Hepatocyte (in vitro differentiated cells): ENCODE measurements around the gene TYMS. TPM values are rescaled to one million over a fixed set of nuclear protein-coding genes. Genes with fewer than 3 reads are reported as not detected.

Experiments used
- DNase-seq: peaks from one replicate; pipeline ENCODE4 v3.0.0-alpha.2; 2016; ENCODE audit warnings: low spot score
- H2AFZ ChIP-seq: fragments of 200-600 bp; sonication (generic); 2 replicates; pipeline ENCODE4 v1.6.0; 2016; ENCODE audit warnings: antibody characterized with exemption, mild to moderate bottlenecking
- H3K27ac ChIP-seq: fragments of 200-600 bp; sonication (generic); 2 replicates; pipeline ENCODE4 v1.5.1; 2016; ENCODE audit warnings: mild to moderate bottlenecking
- H3K27me3 ChIP-seq: fragments of 200-600 bp; sonication (generic); 2 replicates; pipeline ENCODE4 v1.6.1; 2016
- H3K36me3 ChIP-seq: fragments of 200-600 bp; sonication (generic); replicated peaks from 2 replicates; pipeline ENCODE4 v1.5.1; 2016; ENCODE audit warnings: low read depth; ENCODE audit not compliant: insufficient read depth
- H3K4me1 ChIP-seq: fragments of 200-600 bp; sonication (generic); 2 replicates; pipeline ENCODE4 v1.5.1; 2016; ENCODE audit warnings: mild to moderate bottlenecking, moderate library complexity; ENCODE audit not compliant: insufficient read depth
- H3K4me2 ChIP-seq: fragments of 200-600 bp; sonication (generic); 2 replicates; pipeline ENCODE4 v1.6.0; 2016
- H3K4me3 ChIP-seq: fragments of 200-600 bp; sonication (generic); 2 replicates; pipeline ENCODE4 v1.5.1; 2016; ENCODE audit warnings: mild to moderate bottlenecking
- H3K79me2 ChIP-seq: fragments of 200-600 bp; sonication (generic); 2 replicates; pipeline ENCODE4 v1.6.0; 2017; ENCODE audit warnings: mild to moderate bottlenecking
- H3K9me2 ChIP-seq: fragments of 200-600 bp; sonication (generic); replicated peaks from 2 replicates; pipeline ENCODE4 v1.6.0; 2017; ENCODE audit warnings: mild to moderate bottlenecking; ENCODE audit not compliant: insufficient read depth
- H3K9me3 ChIP-seq: fragments of 200-600 bp; sonication (generic); 2 replicates; pipeline ENCODE4 v1.5.1; 2016; ENCODE audit warnings: low read depth, mild to moderate bottlenecking
- H4K20me1 ChIP-seq: fragments of 200-600 bp; sonication (generic); 2 replicates; pipeline ENCODE4 v1.6.0; 2016; ENCODE audit warnings: mild to moderate bottlenecking; ENCODE audit not compliant: insufficient read depth, poor library complexity, severe bottlenecking
- CTCF ChIP-seq: fragments of 200-600 bp; sonication (generic); IDR thresholded peaks from 2 replicates; pipeline ENCODE4 v1.5.1; 2016; ENCODE audit warnings: antibody characterized with exemption, mild to moderate bottlenecking; ENCODE audit not compliant: poor library complexity
- EZH2 ChIP-seq: fragments of 200-600 bp; sonication (generic); IDR thresholded peaks from 2 replicates; pipeline ENCODE4 v1.6.1; 2016; ENCODE audit warnings: antibody characterized with exemption, mild to moderate bottlenecking, borderline replicate concordance
- EZH2phosphoT487 ChIP-seq: fragments of 200-600 bp; sonication (generic); IDR thresholded peaks from one replicate; pipeline ENCODE4 v1.6.1; 2018; ENCODE audit warnings: antibody characterized with exemption, mild to moderate bottlenecking, low read depth, moderate library complexity; ENCODE audit not compliant: unreplicated experiment, severe bottlenecking
- WGBS: methylation state at CpG from one replicate; pipeline ENCODE4 v1.1.6; 2016; ENCODE audit warnings: low lambda C conversion rate; ENCODE audit errors: missing lambda C conversion rate; 5-methylcytosine and 5-hydroxymethylcytosine counted together
- polyA plus RNA-seq: library from polyadenylated mRNA; unstranded; fragments of >200 nt; fragmentation: Nextera tagmentation; extraction: Ambion mirVana; gene quantifications from 2 replicates; pipeline ENCODE4 v1.2.1, GENCODE V29; 2016
- total RNA-seq: library from RNA; depleted of rRNA; stranded (reverse); fragments of >200 nt; gene quantifications from 2 replicates; pipeline ENCODE4 v1.2.3, GENCODE V29; 2014

The TYMS gene
- total and polyA plus RNA-seq, 2 experiments from 2014 or later: 15.1 to 39.8 TPM

GRCh38 chr18:686339-687111, 29.1 kb downstream of the TYMS start:
- H3K4me1 ChIP-seq: peaks cover 15% of the 10 kb centered on the region
- no peak for DNase-seq
- no peak overlapping the region for H3K4me2 ChIP-seq
- H3K9me3 ChIP-seq: no peaks in the 10 kb centered on the region
- no peak overlapping the region for H3K4me3 ChIP-seq
- no peak overlapping the region for H2AFZ ChIP-seq
- no peaks in the 10 kb centered on the region for H4K20me1 ChIP-seq
- H3K79me2 ChIP-seq: no peaks in the 10 kb centered on the region
- no peaks in the 10 kb centered on the region for H3K36me3 ChIP-seq
- TF ChIP-seq CTCF (no peak), EZH2phosphoT487 (no peak), EZH2 (no peak)
- H3K9me2 ChIP-seq: no peaks in the 10 kb centered on the region
- H3K27me3 ChIP-seq: no peaks in the 10 kb centered on the region
- 77% methylated on average over 11 of the region's 11 CpGs for WGBS
- H3K27ac ChIP-seq: peak overlapping the region; percentile 92

DNA sequence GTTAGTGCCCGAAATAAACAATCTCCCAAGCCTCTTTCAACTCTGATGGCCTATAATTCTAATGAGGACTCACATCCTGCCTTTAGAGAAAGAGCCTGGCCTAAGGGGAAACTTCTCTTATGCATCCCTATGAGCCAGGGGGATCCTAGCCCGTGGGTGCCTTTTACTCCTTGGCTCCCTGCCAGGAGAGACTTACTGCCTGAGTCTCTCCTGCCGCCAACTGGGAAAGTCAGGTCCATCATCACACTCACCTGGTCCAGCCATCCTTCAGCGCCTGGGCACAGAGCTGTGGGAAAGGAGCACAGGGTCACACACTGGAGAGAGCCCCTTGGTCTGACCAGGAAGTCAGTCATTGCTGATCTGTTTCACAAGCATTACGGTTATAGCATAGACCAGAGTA, 30.9 kb downstream of the TYMS start:
- H3K36me3 ChIP-seq: no peaks in the 10 kb centered on the region
- TF ChIP-seq EZH2phosphoT487 (no peak), CTCF (no peak), EZH2 (no peak)
- no peak overlapping the region for H2AFZ ChIP-seq
- H3K4me3 ChIP-seq: no peak overlapping the region
- H3K4me2 ChIP-seq: no peak overlapping the region
- no peaks in the 10 kb centered on the region for H3K79me2 ChIP-seq
- H3K9me3 ChIP-seq: no peaks in the 10 kb centered on the region
- no peak overlapping the region for H3K27ac ChIP-seq
- WGBS: 76% methylated on average over 5 of the region's 5 CpGs
- H3K4me1 ChIP-seq: peaks cover 13% of the 10 kb centered on the region
- no peaks in the 10 kb centered on the region for H4K20me1 ChIP-seq
- H3K27me3 ChIP-seq: no peaks in the 10 kb centered on the region
- DNase-seq: no peak
- H3K9me2 ChIP-seq: no peaks in the 10 kb centered on the region

GRCh38 chr18:692824-693223, 35.4 kb downstream of the TYMS start:
- Histone ChIP-seq H3K4me3 (no peak overlapping the region), H3K79me2 (peaks cover 14% of the 10 kb centered on the region), H4K20me1 (no peaks in the 10 kb centered on the region), H3K4me2 (no peak overlapping the region), H3K36me3 (no peaks in the 10 kb centered on the region), H2AFZ (no peak overlapping the region), H3K9me3 (no peaks in the 10 kb centered on the region), H3K4me1 (no peaks in the 10 kb centered on the region), H3K27ac (no peak overlapping the region), H3K9me2 (no peaks in the 10 kb centered on the region), H3K27me3 (no peaks in the 10 kb centered on the region)
- WGBS: 89% methylated on average over 6 of the region's 6 CpGs
- no peak for DNase-seq
- no peak for TF ChIP-seq EZH2phosphoT487

GRCh38 chr18:693466-694187, 36.2 kb downstream of the TYMS start:
- DNase-seq: no peak
- peak overlapping the region; percentile 40 for H3K27ac ChIP-seq
- H3K36me3 ChIP-seq: no peaks in the 10 kb centered on the region

More at GRCh38 chr18:693466-694187, 36.2 kb downstream of the TYMS start:
- no peaks in the 10 kb centered on the region for H3K9me3 ChIP-seq
- 67% methylated on average over 8 of the region's 8 CpGs for WGBS
- TF ChIP-seq EZH2 (no peak), CTCF (no peak), EZH2phosphoT487 (no peak)
- peaks cover 17% of the 10 kb centered on the region for H3K79me2 ChIP-seq
- no peak overlapping the region for H3K4me3 ChIP-seq
- H3K4me2 ChIP-seq: no peak overlapping the region
- H2AFZ ChIP-seq: no peak overlapping the region
- no peaks in the 10 kb centered on the region for H3K27me3 ChIP-seq
- H4K20me1 ChIP-seq: no peaks in the 10 kb centered on the region
- H3K9me2 ChIP-seq: no peaks in the 10 kb centered on the region
- no peaks in the 10 kb centered on the region for H3K4me1 ChIP-seq
